ENCODE data around the gene HOXA7.

Gene HOXA7

GRCh38 chr7:27139334-27140125, 16.9 kb downstream of the HOXA7 start:
- TF ChIP-seq CTCF (IDR thresholded peaks at IDR 0.05; ENCODE audit: borderline replicate concordance, control extremely low read depth, extremely low read depth, insufficient read depth, missing control alignments) = no peak
- in situ Hi-C loops (cut with MboI; ENCODE audit: low sequenced_read_pairs, unreplicated experiment) = no loop called here
- no peak for DNase-seq (ENCODE audit: low spot score)

GRCh38 chr7:27138985-27139333, 17.5 kb downstream of the HOXA7 start:
- in situ Hi-C loops (cut with MboI; ENCODE audit: low sequenced_read_pairs, unreplicated experiment) = no loop called here
- DNase-seq (ENCODE audit: low spot score) = no peak
- TF ChIP-seq CTCF (IDR thresholded peaks at IDR 0.05; ENCODE audit: borderline replicate concordance, control extremely low read depth, extremely low read depth, insufficient read depth, missing control alignments) = no peak

GRCh38 chr7:27138472-27138871, 18.0 kb downstream of the HOXA7 start:
- DNase-seq (ENCODE audit: low spot score) = no peak
- TF ChIP-seq CTCF (IDR thresholded peaks at IDR 0.05; ENCODE audit: borderline replicate concordance, control extremely low read depth, extremely low read depth, insufficient read depth, missing control alignments) = no peak
- in situ Hi-C loops (cut with MboI; ENCODE audit: low sequenced_read_pairs, unreplicated experiment) = no loop called here

GRCh38 chr7:27137640-27138315, 18.7 kb downstream of the HOXA7 start:
- no peak for DNase-seq (ENCODE audit: low spot score)
- no peak for TF ChIP-seq CTCF (IDR thresholded peaks at IDR 0.05; ENCODE audit: borderline replicate concordance, control extremely low read depth, extremely low read depth, insufficient read depth, missing control alignments)
- in situ Hi-C loops (cut with MboI; ENCODE audit: low sequenced_read_pairs, unreplicated experiment) = no loop called here

GRCh38 chr7:27134392-27134791, 22.1 kb downstream of the HOXA7 start:
- DNase-seq (ENCODE audit: low spot score) = no peak

More at GRCh38 chr7:27134392-27134791, 22.1 kb downstream of the HOXA7 start:
- TF ChIP-seq CTCF (IDR thresholded peaks at IDR 0.05; ENCODE audit: borderline replicate concordance, control extremely low read depth, extremely low read depth, insufficient read depth, missing control alignments) = no peak
- in situ Hi-C loops (cut with MboI; ENCODE audit: low sequenced_read_pairs, unreplicated experiment) = no loop called here

All from GM13976 (cell line).